HG02759 (cell line): ENCODE measurements around the gene CASD1.

Source experiments
- ATAC-seq: cut with Tn5 transposase; IDR thresholded peaks from one replicate; pipeline ENCODE4 v1.9.1; 2021; ENCODE audit warnings: mild to moderate bottlenecking, moderate library complexity; ENCODE audit not compliant: unreplicated experiment

Gene CASD1

GRCh38 chr7:94509264-94509886, at the start of gene CASD1:
Gene CASD1 (plus strand): TSS chr7:94509809. CDS start chr7:94510085, 276 bp downstream.
- peak; percentile 70 for ATAC-seq

GRCh38 chr7:94466516-94466915, 43.1 kb upstream of the CASD1 start:
- ATAC-seq, result no peak

GRCh38 chr7:94471604-94472003, 38.0 kb upstream of the CASD1 start:
- ATAC-seq, result no peak

- peak; percentile 39 for ATAC-seq
These were observed 37.0 kb upstream of the CASD1 start for GRCh38 chr7:94472608-94473007.

- ATAC-seq, result no peak
These were observed 33.3 kb upstream of the CASD1 start for GRCh38 chr7:94476251-94476840.

- ATAC-seq, result no peak
These were observed 31.7 kb upstream of the CASD1 start for GRCh38 chr7:94477878-94478277.

GRCh38 chr7:94478648-94479214, 30.9 kb upstream of the CASD1 start:
- no peak for ATAC-seq

- ATAC-seq, result no peak
These were observed 28.3 kb upstream of the CASD1 start for GRCh38 chr7:94481279-94481678.

GRCh38 chr7:94482796-94483195, 26.8 kb upstream of the CASD1 start:
- ATAC-seq, result no peak

- no peak for ATAC-seq
These were observed 25.8 kb upstream of the CASD1 start for GRCh38 chr7:94483843-94484242.

- ATAC-seq, result no peak
These were observed 23.4 kb upstream of the CASD1 start for GRCh38 chr7:94486216-94486615.

GRCh38 chr7:94491410-94491809, 18.2 kb upstream of the CASD1 start:
- ATAC-seq, result no peak

- ATAC-seq, result peak; percentile 99
These were observed 17.0 kb upstream of the CASD1 start for GRCh38 chr7:94492601-94493000.

- no peak for ATAC-seq
These were observed 11.5 kb upstream of the CASD1 start for GRCh38 chr7:94497874-94498670.

- no peak for ATAC-seq
These were observed 10.7 kb upstream of the CASD1 start for GRCh38 chr7:94498918-94499317.

GRCh38 chr7:94507462-94507861, 2.1 kb upstream of the CASD1 start:
- no peak for ATAC-seq

GRCh38 chr7:94507962-94508361, 1.6 kb upstream of the CASD1 start:
- ATAC-seq, result no peak

- ATAC-seq, result peak; percentile 76
These were observed 425 bp downstream of the CASD1 start for GRCh38 chr7:94509887-94510581.

- ATAC-seq, result no peak
These were observed 1.2 kb downstream of the CASD1 start for GRCh38 chr7:94510582-94511496.

- ATAC-seq, result no peak
These were observed 2.1 kb downstream of the CASD1 start for GRCh38 chr7:94511718-94512117.
